ENCODE results near the gene BTBD16. TPM values are rescaled to one million over a fixed set of nuclear protein-coding genes. Genes with fewer than 3 reads are reported as not detected.
A peak's percentile ranks its signal among the peaks of the same experiment; 100 is the strongest.

The BTBD16 gene
- total RNA-seq, 6 donors from 2014 or later, result 0.20 to 1.8 (median 0.91) TPM; not detected in 3

DNA sequence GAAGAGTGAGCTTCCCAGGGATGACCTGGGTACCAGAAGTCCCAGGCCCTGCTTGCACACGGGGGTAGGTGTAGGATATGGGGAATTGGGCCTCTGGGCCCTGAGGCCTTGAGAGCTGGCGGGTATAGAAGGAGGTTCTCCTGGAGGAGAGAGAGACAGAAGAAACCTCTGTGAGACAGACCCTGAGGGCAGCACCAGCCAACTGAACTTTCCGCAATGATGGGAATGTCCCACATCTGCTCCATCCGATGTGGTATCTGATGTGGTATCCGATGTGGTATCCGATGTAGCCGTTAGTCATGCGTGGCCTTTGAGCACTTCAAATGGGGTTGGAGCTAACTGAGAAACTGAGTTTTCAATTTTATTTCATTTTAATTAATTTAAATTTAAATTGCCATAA is 72.8 kb downstream of the BTBD16 start:
- TF ChIP-seq EP300 (IDR thresholded peaks at IDR 0.05) (no peak), POLR2AphosphoS5 (IDR thresholded peaks at IDR 0.05) (no peak), POLR2A (IDR thresholded peaks at IDR 0.05) (no peak)
- TF ChIP-seq, protein P1, sequence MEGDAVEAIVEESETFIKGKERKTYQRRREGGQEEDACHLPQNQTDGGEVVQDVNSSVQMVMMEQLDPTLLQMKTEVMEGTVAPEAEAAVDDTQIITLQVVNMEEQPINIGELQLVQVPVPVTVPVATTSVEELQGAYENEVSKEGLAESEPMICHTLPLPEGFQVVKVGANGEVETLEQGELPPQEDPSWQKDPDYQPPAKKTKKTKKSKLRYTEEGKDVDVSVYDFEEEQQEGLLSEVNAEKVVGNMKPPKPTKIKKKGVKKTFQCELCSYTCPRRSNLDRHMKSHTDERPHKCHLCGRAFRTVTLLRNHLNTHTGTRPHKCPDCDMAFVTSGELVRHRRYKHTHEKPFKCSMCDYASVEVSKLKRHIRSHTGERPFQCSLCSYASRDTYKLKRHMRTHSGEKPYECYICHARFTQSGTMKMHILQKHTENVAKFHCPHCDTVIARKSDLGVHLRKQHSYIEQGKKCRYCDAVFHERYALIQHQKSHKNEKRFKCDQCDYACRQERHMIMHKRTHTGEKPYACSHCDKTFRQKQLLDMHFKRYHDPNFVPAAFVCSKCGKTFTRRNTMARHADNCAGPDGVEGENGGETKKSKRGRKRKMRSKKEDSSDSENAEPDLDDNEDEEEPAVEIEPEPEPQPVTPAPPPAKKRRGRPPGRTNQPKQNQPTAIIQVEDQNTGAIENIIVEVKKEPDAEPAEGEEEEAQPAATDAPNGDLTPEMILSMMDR (IDR thresholded peaks at IDR 0.05), result no peak

DNA sequence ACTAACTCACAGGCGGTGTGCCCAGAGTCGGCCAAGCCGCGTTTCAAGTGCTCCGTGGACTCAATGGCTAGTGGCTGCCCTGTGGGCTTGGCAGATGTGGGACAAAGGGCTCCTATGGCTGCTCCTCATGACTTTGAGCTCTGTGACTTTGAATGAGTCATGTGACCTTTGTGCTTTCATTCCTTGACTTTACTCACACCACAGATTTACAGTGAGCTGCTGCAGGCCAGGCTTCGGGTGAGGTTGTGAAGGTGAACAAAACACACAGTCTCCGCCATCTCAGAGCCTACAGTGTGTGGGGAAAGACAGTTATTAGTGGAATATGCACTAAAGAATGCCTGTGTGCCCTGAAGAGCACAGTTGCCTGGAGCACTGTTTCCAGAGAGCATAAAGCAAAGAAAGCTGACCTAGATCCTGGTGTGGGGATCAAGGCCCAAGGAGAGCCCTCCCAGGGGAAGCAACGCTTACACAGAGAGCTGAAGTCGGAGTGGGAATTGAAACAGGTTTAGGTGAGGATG is 73.7 kb downstream of the BTBD16 start:
- no peak overlapping the region for H3K27ac ChIP-seq
- H3K4me1 ChIP-seq, result peaks cover 0 to 5% (median 1%) of the 10 kb centered on the region in 4 donors
- no peaks in the 10 kb centered on the region for H3K27me3 ChIP-seq
- WGBS, 2 donors, result 89 to 96% methylated on average over 9 of the region's 9 CpGs
- H3K9me3 ChIP-seq, result no peaks in the 10 kb centered on the region
- TF ChIP-seq EP300 (IDR thresholded peaks at IDR 0.05), result no peak
- TF ChIP-seq, protein P1 (IDR thresholded peaks at IDR 0.05), result no peak
- no peak for TF ChIP-seq POLR2A (IDR thresholded peaks at IDR 0.05)
- no peak for TF ChIP-seq POLR2AphosphoS5 (IDR thresholded peaks at IDR 0.05)
- ATAC-seq (ENCODE audit: low FRiP score in 2 of 2) (no peak), DNase-seq (peak in 1 of 2 donors; percentile 33)
- no peaks in the 10 kb centered on the region for H3K36me3 ChIP-seq
- no peak overlapping the region for H3K4me3 ChIP-seq

More for the DNA sequence above, 72.8 kb downstream of the BTBD16 start:
- H3K27ac ChIP-seq, result no peak overlapping the region
- 94 to 96% methylated on average over 8 of the region's 8 CpGs for WGBS, 2 donors
- peaks cover 0 to 5% (median 1%) of the 10 kb centered on the region in 4 donors for H3K4me1 ChIP-seq
- H3K27me3 ChIP-seq, result no peaks in the 10 kb centered on the region
- no peak for DNase-seq
- no peaks in the 10 kb centered on the region for H3K9me3 ChIP-seq
- ATAC-seq (ENCODE audit: low FRiP score in 2 of 2), result no peak
- no peak overlapping the region for H3K4me3 ChIP-seq
- no peaks in the 10 kb centered on the region for H3K36me3 ChIP-seq

DNA sequence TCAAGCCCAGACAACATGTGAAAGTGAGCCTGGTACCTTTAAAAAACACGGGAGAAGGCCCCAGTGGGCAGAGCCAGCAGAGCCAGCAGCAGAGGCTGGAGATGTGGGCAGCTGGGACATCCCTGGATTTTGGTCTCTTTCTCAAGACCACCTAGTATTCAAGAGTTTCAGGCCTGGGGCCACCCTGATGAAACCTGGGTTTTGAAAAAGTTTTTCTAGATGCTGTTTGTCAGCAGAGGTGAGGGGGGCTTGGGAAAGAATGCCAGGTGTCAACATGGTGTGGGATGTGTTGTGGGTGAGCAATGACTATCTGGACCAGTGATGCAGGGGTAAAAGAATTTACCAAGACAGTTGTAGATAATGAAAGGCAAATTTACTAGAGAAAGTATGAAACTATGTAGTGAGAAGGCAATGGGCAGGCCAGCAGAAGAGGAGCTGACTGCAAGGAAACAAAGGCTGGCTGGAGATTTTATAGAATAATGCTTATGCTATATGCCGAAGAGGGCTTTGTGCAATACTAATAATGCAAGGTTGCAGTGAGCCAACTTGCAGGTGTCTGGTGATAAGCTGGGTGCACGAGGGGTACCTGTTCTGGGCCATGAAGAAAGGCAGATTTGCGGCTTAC is 75.3 kb downstream of the BTBD16 start:
- no peak for DNase-seq
- H3K27me3 ChIP-seq, result no peaks in the 10 kb centered on the region
- H3K4me1 ChIP-seq, result peaks cover 0 to 3% (median 0%) of the 10 kb centered on the region in 4 donors
- H3K9me3 ChIP-seq, result no peaks in the 10 kb centered on the region
- H3K27ac ChIP-seq, result no peak overlapping the region
- H3K4me3 ChIP-seq, result no peak overlapping the region
- ATAC-seq (ENCODE audit: low FRiP score in 2 of 2), result no peak
- TF ChIP-seq POLR2AphosphoS5 (IDR thresholded peaks at IDR 0.05) (no peak), POLR2A (IDR thresholded peaks at IDR 0.05) (no peak), EP300 (IDR thresholded peaks at IDR 0.05) (no peak)
- TF ChIP-seq, protein P1 (IDR thresholded peaks at IDR 0.05), result no peak
- no peaks in the 10 kb centered on the region for H3K36me3 ChIP-seq
- 87 to 93% methylated on average over 4 of the region's 4 CpGs for WGBS, 2 donors

- whole genome bisulfite sequencing, 2 donors, result 82 to 90% methylated on average over 8 of the region's 8 CpGs
- no peaks in the 10 kb centered on the region for H3K9me3 ChIP-seq
- ATAC-seq (ENCODE audit: low FRiP score in 2 of 2), result no peak
- no peaks in the 10 kb centered on the region for H3K27me3 ChIP-seq
- DNase-seq, result no peak
- peaks cover 0 to 3% (median 0%) of the 10 kb centered on the region in 4 donors for H3K4me1 ChIP-seq
- H3K4me3 ChIP-seq, result no peak overlapping the region
- no peak for TF ChIP-seq POLR2AphosphoS5 (IDR thresholded peaks at IDR 0.05)
- no peak for TF ChIP-seq POLR2A (IDR thresholded peaks at IDR 0.05)
- TF ChIP-seq EP300 (IDR thresholded peaks at IDR 0.05), result no peak
- TF ChIP-seq, protein P1 (IDR thresholded peaks at IDR 0.05), result no peak
- H3K36me3 ChIP-seq, result no peaks in the 10 kb centered on the region
- H3K27ac ChIP-seq, result no peak overlapping the region
These were observed 76.2 kb downstream of the BTBD16 start for GRCh38 chr10:122347170-122347841.
